Measurements from ENCODE around the gene DNAJB6. TPM values are rescaled to one million over a fixed set of nuclear protein-coding genes. Genes with fewer than 3 reads are reported as not detected.

DNAJB6 gene
- total RNA-seq, 1 experiment from 2014 or later = 124 TPM

- Mint-ChIP-seq H3K4me3 (ENCODE audit: unreplicated experiment) (no peak overlapping the region), H3K27me3 (ENCODE audit: insufficient read depth, unreplicated experiment) (no peaks in the 10 kb centered on the region), H3K36me3 (ENCODE audit: insufficient read depth, unreplicated experiment) (no peaks in the 10 kb centered on the region), H3K9me3 (ENCODE audit: unreplicated experiment) (no peaks in the 10 kb centered on the region), H3K4me1 (ENCODE audit: insufficient read depth, unreplicated experiment) (peaks cover 26% of the 10 kb centered on the region), H3K27ac (ENCODE audit: low read depth, unreplicated experiment) (peak overlapping the region; percentile 78)
- BruUV-seq (replicated peaks) = no TSS peak
- TF ChIP-seq CTCF (IDR thresholded peaks at IDR 0.05; ENCODE audit: unreplicated experiment) = no peak
- ChIA-PET CTCF (interaction anchor here (0.8 to 2.3 kb wide), 2 partner anchors 38 to 51 kb away, joined by 5 to 15 read pairs; no protein-coding TSS in a partner anchor), POLR2A (interaction anchor here (1.7 to 2.5 kb wide), 2 partner anchors 10 to 37 kb away, joined by 5 to 15 read pairs; no protein-coding TSS in a partner anchor)
- intact Hi-C loops (cut with micrococcal nuclease) = no loop called here
- DNase-seq (ENCODE audit: unreplicated experiment) = no peak
These were observed 35.1 kb upstream of the DNAJB6 start for GRCh38 chr7:157301610-157302120.

- no peaks in the 10 kb centered on the region for H3K36me3 Mint-ChIP-seq (ENCODE audit: insufficient read depth, unreplicated experiment)
- intact Hi-C loops (cut with micrococcal nuclease) = no loop called here
- ChIA-PET POLR2A (no interaction called here), CTCF (interaction anchor here (0.7 to 1.2 kb wide), 2 partner anchors 11 to 1322 kb away, joined by 3 to 4 read pairs; no protein-coding TSS in a partner anchor)
- H3K27ac Mint-ChIP-seq (ENCODE audit: low read depth, unreplicated experiment) = peak overlapping the region; percentile 39
- H3K9me3 Mint-ChIP-seq (ENCODE audit: unreplicated experiment) = no peaks in the 10 kb centered on the region
- BruUV-seq (replicated peaks) = no TSS peak
- no peak for TF ChIP-seq CTCF (IDR thresholded peaks at IDR 0.05; ENCODE audit: unreplicated experiment)
- peaks cover 29% of the 10 kb centered on the region for H3K4me1 Mint-ChIP-seq (ENCODE audit: insufficient read depth, unreplicated experiment)
- H3K27me3 Mint-ChIP-seq (ENCODE audit: insufficient read depth, unreplicated experiment) = no peaks in the 10 kb centered on the region
- no peak overlapping the region for H3K4me3 Mint-ChIP-seq (ENCODE audit: unreplicated experiment)
- DNase-seq (ENCODE audit: unreplicated experiment) = no peak
These were observed 29.7 kb upstream of the DNAJB6 start for GRCh38 chr7:157306846-157307838.

- BruUV-seq (replicated peaks) = no TSS peak
- peak overlapping the region; percentile 33 for H3K4me3 Mint-ChIP-seq (ENCODE audit: unreplicated experiment)
- POLR2A ChIA-PET = interaction anchor here (1.5 kb wide), 1 partner anchor 28 kb away, joined by 11 read pairs; no protein-coding TSS in a partner anchor
- no peak for TF ChIP-seq CTCF (IDR thresholded peaks at IDR 0.05; ENCODE audit: unreplicated experiment)
- peak; percentile 83 for DNase-seq (ENCODE audit: unreplicated experiment)
- CTCF ChIA-PET = no interaction called here
- no peaks in the 10 kb centered on the region for H3K9me3 Mint-ChIP-seq (ENCODE audit: unreplicated experiment)
- peaks cover 5% of the 10 kb centered on the region for H3K36me3 Mint-ChIP-seq (ENCODE audit: insufficient read depth, unreplicated experiment)
- H3K27ac Mint-ChIP-seq (ENCODE audit: low read depth, unreplicated experiment) = peak overlapping the region; percentile 92
- H3K27me3 Mint-ChIP-seq (ENCODE audit: insufficient read depth, unreplicated experiment) = no peaks in the 10 kb centered on the region
- peaks cover 22% of the 10 kb centered on the region for H3K4me1 Mint-ChIP-seq (ENCODE audit: insufficient read depth, unreplicated experiment)
- intact Hi-C loops (cut with micrococcal nuclease) = loop anchor here (1.0 kb wide), 1 partner anchor 30 kb away; no protein-coding TSS in a partner anchor
These were observed 26.7 kb upstream of the DNAJB6 start for GRCh38 chr7:157309988-157310668.

Measured in MCF 10A (cell line).